ENCODE results near the gene LYPD5. TPM values are rescaled to one million over a fixed set of nuclear protein-coding genes. Genes with fewer than 3 reads are reported as not detected.
"Not testable (repeated sequence)": the region's sequence is repeated elsewhere in the genome, so short reads cannot be mapped to it uniquely, and the experiment has no call there.

Gene LYPD5
- total RNA-seq, 1 donor from 2014 or later, result 2.0 TPM

DNA sequence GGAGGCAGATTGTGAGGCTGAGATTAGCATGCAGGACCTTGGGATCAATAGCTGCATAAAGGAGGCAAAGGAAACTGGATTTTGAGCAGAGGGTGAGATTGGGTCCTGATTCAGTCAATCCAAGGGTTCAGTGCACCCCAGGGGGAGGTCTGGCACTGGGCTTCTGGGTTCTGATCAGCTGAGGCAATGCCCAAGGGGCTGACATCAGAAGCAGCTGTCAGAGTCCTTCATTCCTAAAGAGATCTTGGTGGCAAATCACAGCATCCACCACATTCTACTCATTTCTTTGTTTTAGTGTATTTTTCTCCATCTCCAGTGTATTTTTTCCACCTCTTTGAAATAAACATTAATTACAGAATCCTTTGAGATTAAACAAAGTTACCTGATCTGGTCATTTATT lies 5.4 kb upstream of the LYPD5 start:
- FAIRE-seq (no peak), DNase-seq (ENCODE audit: low spot score in 2 of 2) (no peak)

DNA sequence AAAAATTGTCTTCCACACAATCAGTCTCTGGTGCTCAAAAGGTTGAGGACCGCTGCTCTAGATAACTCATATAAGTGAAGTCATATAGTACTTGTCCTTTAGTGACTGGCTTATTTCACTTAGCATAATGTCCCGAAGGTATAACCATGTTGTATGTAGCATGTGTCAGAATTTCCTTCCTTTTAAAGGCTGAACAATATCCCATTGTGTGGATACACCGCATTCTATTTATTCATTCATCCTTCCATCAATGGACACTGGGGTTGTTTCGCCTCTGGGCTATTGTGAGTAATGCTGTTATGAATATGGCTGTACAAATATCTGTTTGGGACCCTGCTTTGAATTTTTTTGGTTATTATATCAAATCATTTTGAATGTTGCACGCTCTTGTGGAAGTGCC lies 4.6 kb upstream of the LYPD5 start:
- DNase-seq (ENCODE audit: low spot score in 2 of 2) (no peak), FAIRE-seq (no peak)

DNA sequence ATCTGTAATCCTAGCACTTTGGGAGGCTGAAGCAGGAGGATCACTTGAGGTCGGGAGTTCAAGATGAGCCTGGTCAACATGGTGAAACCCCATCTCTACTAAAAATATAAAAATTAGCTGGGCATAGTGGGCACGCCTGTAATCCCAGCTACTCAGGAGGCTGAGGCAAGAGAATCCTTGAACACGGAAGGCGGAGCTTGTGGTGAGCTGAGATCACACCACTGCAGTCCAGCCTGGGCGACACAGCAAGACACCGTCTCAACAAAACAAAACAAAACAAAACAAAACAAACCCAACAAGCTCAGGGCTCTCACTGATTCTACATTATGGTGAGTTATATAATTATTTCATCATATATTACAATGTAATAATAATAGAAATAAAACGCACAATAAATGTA lies 4.2 kb upstream of the LYPD5 start:
- FAIRE-seq; DNase-seq (ENCODE audit: low spot score in 2 of 2): not testable (repeated sequence)

DNA sequence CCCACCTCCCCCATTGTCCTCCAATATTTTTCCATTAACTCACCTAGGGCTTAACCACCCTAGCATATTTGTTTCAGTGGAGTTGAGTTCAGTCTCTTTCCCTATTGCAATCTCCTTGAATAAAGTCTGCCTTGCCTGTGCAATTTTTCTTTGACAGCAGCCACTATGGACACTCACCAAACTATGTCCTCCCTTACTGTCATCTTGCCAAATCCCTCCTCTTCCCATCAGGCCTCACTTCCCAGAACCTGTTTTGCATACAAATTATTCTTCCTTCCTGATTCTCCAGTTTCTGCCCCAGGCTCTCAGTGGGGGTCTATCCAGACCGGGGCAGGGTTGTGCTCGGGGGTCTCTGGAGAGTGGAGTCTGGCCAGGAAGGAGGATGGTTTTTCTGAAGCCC lies 2.2 kb upstream of the LYPD5 start:
- no peak for DNase-seq (ENCODE audit: low spot score in 2 of 2)
- FAIRE-seq, result no peak

DNA sequence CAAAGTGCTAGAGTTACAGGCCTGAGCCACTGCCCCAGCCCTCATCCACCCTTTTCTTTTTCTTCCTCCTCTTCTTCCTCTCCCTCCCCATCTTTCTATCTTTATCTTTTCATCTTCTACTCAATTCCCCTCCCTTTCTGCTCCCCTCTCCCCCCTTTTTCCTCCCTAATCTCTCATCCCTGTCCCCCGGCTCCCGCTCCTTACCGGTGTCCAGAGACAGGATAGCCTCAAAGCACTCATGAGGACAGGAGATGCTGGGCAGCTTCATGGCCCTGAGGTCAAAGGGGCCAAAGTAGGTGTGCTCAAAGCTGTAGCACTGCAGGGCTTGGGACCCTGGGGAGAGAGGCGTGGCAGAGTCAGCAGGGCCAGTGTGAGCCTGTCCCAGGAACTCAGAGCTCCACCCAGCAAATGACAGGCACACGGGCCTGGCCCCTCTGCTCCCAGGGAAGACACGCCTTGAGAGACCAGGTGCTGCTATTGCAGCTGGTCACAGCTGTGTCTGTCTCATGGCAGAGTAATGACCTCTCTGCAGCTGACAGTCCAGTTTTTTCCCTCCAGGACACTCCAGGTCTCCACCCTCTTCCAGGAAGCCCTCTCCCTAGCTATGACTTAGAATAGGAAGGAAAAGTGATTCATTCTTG lies 2.6 kb downstream of the LYPD5 start:
- FAIRE-seq (no peak), DNase-seq (ENCODE audit: low spot score in 2 of 2) (no peak)

DNA sequence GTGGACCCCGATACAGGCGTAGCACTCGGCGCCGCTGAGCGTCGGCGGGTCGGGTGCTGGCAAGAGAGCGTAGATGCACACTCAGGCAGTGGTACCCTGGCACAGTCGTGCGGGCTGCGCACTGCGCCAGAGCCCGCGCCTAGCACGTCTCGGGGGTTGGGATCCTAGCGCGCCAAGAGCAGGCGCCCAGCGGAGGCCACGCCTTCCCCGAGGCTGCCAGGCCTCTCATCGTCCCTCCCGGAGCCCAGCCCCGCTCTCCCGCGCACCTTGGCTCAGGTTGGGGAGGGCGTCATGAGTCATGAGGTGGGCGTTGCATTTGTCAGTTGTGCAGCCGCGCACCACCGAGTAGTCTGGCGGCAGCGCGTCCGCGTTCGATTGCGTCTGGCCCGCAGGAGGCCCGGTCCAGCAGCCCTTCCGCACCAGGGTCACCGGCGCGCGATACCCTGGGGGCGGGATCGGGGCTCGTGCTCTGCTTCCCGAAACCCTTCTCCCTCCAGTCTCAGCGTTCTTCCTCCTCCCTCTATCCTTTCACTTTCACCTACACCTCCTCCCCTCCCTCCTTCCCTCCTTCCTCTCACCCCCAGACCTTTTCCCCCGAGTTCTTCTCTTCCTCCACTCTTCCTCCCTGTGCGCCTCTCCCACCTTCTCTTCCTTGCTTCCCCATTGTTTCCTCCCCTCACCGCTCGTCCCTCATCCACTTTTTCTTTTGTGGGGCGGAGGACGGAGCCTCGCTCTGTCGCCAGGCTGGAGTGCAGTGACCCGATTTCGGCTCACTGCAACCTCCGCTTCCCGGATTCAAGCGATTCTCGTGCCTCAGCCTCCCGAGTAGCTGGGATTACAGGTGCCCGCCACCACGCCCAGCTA lies 3.5 kb downstream of the LYPD5 start:
- DNase-seq (ENCODE audit: low spot score in 2 of 2) (peak in 1 of 2 donors; percentile 58), FAIRE-seq (no peak)

DNA sequence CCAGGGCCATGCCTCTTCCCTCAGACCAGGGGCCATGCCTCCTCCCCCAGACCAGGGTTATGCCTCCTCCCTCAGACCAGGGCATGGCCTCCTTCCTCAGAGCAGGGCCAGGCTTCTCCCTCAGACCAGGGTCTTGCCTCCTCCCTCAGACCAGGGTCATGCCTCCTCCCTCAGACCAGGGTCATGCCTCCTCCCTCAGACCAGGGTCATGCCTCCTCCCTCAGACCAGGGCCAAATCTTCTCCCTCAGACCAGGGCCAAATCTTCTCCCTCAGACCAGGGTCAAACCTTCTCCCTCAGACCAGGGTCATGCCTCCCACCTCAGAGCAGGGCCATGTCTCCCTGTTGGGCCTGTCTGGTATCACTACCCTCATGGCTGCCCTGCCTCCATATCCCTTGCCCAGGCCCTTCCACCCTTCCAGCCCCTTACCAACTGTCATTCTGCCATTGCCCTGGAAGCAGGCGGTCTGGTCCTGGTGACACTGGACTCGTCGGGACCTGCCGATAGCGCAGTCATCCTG lies 4.2 kb downstream of the LYPD5 start:
- FAIRE-seq, result no peak
- DNase-seq (ENCODE audit: low spot score in 2 of 2), result no peak

DNA sequence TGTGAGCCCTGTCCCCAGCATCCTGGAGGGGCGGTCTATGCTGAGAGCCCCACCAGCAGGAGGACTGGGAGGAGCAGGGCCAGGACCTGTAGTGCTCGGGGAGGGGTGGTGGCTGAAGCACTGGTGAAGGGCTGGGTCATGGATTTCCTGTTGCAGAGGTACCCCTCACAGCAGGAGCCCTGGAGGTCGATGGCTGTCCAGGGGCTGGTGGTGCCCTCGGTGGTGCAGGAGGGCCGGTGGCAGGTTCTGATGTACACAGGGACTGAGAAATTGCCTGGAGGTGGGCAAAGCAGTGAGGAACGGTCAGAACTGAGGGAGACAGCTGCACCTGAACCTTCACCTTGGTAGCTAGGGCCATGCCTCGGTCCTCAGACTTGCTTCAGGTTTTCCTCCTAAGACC lies 4.7 kb downstream of the LYPD5 start:
- FAIRE-seq, result no peak
- DNase-seq (ENCODE audit: low spot score in 2 of 2), result no peak

DNA sequence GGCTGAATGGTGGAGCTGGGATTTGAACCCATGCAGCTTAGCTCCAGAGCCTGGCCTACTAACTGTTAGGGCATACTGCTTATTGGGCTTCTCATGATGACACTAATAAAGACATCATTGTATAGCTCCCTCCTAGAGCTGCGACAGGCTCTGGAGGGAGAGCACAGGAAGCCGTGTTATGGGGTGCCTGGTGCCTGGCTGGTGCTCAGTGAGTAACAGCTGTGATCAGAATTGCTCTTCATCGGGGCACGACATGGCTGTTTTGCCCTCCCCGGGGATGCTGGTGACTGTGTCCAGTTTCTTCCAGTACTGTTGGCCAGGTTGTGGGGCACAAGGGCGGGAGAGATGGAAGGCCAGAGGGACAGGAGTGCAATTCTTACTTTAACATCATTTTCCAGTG lies 5.1 kb downstream of the LYPD5 start:
- FAIRE-seq (no peak), DNase-seq (ENCODE audit: low spot score in 2 of 2) (no peak)

DNA sequence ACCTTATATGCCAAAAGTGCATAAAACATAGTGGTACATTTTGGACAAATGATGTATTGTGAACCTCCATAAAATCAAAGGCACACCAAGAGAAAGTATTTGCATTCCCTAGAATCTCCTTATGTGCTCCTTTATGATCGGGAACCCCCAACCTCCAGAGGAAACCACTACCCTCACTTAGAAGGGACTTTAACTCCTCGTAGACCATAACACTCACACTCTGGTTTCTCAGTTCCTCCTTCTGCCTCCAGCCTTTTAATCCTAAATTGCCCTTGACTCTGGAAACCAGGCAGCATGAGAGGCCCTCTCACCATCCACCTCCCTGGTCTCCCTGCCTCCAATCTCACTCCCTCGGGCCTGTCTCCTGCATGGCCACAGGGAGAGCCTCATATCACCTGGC lies 11.7 kb downstream of the LYPD5 start:
- FAIRE-seq, result no peak
- no peak for DNase-seq (ENCODE audit: low spot score in 2 of 2)

DNA sequence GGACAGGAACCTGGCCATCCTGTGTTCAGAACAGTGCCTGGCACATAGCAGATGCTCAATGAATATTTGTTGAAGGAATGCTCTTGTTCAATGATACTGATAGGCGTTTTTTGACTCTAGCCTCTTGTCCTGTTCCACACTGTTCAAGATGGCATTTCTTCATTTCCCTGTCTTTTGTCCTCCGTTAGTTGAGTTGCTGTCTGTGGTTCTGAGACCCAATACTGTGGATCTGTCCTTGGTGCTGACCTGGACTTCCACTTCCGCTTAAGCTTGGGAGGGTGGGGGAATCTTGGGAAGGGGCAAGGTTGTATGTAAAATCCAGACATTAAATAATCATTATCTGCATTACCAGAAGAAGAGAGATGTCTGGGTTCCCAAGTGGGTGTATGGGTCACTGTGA lies 13.2 kb downstream of the LYPD5 start:
- FAIRE-seq, result no peak
- no peak for DNase-seq (ENCODE audit: low spot score in 2 of 2)

DNA sequence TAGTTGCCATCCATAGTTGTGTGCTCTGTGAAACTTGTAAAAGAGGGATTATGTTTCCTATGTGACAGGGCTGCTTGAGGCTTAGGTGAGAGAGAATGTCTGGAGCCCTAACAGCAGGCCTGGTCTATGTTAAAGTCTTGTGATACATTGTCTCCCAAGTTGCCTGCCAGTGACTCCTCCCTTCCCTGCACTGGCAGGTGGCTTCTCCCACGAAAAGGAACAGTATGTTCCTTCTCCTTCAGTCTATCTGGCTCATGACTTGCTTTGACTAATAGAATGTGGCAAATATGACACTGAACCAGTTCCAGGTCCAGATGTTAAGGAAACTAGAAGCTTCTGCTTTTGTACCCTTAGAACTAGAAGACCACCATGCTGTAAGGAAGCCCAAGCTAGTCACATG lies 15.6 kb downstream of the LYPD5 start:
- no peak for DNase-seq (ENCODE audit: low spot score in 2 of 2)
- FAIRE-seq, result no peak

DNA sequence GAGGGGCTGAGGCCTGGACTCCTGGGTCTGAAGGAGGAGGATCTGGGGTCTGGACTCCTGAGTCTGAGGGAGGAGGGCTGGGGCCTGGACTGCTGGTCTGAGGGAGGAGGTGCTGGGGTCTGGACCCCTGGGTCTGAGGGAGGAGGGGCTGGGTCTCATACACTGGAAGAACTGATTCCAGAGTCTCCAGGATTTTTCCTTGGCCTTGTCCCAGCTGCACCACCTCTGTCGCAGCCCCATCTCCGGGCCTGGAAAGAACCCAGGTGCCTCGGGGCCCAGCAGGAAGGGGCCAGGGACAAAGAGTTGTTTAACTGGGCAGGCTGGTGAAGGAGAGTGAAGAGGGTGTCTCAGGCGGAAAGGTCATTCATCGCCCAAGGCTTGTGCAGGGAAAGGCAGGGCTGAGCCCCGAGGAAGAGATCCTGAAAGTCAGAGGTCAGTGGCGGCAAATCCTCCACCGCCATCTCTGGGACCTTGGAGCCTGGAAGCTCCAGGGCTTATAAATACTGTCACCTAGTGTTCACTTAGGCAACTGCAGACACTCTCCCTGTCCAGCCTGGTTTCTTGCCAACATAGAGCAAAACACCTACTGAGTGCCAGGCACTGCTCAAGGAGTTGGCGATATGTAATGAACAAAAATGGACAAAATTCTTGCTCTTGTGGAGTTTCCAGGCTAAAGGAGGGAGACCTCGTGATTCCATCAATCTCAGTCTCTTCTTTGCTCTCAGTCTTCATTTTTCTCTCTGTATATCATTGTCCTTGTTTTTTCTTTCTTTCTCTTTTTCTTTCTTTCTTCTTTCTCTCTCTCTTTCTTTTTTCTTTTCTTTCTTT lies 17.1 kb downstream of the LYPD5 start:
- peak; percentile 66 to 75 for DNase-seq (ENCODE audit: low spot score in 2 of 2)
- no peak for FAIRE-seq

DNA sequence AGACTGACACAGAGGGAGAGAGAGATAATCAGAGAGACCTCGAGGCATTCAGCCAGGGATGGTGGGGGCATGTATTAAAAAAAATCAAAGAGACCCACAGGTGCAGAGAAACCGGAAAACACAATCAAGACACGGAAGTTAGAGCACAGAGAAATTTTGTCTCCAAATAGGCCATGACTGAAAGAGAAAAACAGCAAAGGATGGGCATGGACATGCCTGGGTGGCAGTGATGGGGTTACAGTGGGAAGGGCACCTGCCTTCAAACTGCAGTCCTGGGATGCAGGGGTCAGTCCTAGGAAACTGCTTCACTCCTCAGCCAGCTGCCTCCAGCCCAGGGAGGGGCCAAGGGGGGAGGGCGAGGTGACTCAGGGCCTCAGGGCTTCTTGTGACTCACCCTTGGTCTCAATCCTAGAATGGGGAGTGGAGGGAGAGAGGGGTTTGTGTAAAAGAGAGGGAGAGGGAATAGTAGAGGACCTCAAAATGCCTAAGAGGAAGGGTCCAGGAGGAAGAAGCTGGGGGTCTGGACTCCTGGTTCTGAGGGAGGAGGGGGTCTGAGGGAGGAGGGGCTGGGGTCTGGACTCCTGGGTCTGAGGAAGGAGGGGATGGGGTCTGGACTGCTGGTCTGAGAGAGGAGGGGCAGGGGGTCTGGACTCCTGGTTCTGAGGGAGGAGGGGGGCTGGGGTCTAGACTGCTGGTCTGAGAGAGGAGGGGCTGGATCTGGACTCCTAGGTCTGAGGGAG lies 17.8 kb downstream of the LYPD5 start:
- DNase-seq (ENCODE audit: low spot score in 2 of 2) (no peak), FAIRE-seq (no peak)

DNA sequence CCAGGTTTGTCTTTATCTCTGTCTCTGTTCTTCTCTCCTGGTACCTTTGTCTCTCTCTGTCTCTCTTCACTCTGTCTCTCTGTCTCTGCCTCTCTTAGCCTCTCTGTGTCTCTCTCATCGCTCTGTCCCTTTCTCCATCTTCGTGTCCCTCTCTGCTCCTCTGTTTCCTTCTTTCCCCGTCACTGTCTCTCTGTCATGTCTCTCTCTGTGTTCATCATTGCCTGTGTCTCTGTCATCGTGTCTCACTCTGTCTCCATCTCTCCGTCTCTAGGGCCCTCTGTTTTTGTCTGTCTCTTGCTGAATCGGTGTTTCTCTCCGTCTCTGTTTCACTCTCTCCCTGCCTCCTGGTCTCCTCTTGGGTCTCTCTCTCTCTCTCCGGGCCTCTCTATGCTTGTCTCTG lies 18.6 kb downstream of the LYPD5 start:
- FAIRE-seq (no peak), DNase-seq (ENCODE audit: low spot score in 2 of 2) (no peak)

DNA sequence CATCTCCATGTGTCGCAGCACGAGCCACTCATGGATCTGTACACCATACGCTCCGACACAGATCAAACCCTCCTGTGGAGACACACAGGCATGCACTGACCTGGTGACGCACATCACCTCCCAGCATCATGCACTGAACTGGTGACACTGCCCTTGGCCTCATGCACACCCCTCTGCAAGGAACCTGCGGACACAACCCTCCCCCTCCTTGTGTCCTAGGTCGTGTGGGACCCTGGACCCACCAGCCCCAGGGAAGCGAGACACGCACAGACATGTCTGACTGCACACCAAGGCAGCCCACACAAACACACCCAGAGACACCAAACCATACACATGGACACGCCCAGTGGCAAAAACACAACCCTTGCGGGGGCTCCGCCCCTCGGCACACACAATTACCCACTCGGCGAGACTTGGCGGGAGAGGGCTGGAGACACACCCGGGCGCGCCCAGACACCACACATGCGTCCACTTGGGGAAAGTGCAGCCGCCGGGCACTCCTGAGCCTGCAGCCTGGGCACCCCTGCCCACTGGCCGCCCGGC lies 19.5 kb downstream of the LYPD5 start:
- FAIRE-seq, result no peak
- no peak for DNase-seq (ENCODE audit: low spot score in 2 of 2)

DNA sequence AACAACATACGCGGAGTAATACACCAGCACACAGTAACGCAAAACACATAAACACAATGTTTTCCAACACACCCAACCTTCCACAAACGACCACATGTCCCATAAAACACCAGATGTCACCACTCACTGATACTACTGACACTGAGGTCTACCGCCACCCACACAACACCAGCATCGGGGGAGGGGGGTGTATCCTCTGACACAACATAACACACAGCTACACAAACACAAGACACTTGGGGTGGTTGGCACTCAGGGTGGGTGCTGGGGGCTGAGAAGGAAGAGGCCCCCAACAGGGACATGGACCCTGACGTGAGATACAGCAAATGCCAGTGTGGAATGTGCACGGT lies 20.0 kb downstream of the LYPD5 start:
- DNase-seq (ENCODE audit: low spot score in 2 of 2), result no peak
- FAIRE-seq, result no peak

DNA sequence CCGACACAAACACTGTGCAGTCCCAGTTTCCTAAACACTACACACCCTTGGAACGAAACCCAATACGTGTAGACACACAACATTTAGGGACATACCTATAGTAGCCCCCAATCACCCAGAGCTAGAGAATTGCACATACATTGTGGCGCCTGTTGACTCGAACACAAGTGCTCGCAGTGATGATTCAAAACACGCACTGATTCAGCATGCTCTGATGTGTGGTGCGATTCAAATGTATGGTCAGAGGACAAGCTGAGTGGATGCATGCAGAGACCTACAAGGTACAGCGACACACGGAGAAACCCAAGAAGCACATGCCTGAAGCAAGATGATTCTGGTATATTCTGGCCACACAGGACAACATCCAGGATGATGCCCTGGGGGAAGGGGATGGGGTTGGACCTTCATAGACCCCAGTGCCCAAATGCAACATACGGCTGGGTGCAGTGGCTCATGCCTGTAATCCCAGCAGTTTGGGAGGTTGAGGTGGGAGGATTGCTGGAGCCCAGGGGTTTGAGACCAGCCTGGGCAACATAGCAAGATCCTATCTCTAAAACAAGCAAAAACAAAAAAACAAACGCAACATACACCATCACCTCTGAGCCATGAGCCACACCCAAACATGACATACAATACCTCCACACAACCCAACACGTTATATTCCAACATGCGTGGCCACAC lies 20.5 kb downstream of the LYPD5 start:
- FAIRE-seq, result no peak
- no peak for DNase-seq (ENCODE audit: low spot score in 2 of 2)

DNA sequence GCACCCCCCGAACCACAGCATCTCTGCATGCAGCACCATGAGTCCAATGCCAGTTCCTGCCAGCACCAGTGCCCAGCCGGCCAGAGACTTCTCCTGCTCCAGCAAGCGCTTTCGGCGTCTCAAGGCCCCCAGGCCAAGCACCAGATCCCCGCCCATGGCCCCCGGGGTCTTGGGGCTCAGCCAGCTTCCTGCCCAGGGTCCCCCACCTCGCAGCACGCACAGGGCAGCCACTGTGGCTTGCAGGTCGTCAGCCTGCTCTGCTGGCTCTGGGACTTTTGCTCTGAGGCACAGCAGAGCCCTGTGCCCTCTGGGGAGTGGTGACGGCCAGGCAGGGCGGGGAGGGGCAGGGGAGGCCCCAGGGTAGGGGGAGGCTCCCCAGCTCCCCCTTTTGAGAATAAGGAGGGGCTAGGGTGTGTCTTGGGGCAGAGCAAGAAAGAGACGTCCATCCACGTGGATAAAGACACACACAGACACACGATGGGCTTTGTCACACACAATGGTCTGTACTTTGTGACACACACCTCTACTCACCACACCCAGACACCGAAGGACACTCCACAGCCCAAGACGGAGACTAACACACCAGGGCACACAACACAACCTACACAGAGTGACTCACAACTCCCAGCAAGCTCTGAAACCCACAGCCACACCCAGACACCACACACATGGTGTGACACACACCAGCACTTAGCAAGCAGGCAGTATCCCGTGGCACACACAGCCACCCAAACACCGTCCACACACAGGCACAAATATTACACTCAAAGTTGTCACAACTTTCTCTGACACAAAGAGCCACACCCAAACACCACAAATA lies 21.3 kb downstream of the LYPD5 start, which contains the start of gene KCNN4:
Gene KCNN4, minus strand, starts transcription at position 268 of the 820 bp plus-strand sequence. Its CDS starts 112 bp downstream, at position 156.
- DNase-seq (ENCODE audit: low spot score in 2 of 2) (no peak), FAIRE-seq (no peak)
